Measurements from ENCODE around the gene LILRB4.
"Not testable (repeated sequence)": the region's sequence is repeated elsewhere in the genome, so short reads cannot be mapped to it uniquely, and the experiment has no call there.

The LILRB4 gene

DNA sequence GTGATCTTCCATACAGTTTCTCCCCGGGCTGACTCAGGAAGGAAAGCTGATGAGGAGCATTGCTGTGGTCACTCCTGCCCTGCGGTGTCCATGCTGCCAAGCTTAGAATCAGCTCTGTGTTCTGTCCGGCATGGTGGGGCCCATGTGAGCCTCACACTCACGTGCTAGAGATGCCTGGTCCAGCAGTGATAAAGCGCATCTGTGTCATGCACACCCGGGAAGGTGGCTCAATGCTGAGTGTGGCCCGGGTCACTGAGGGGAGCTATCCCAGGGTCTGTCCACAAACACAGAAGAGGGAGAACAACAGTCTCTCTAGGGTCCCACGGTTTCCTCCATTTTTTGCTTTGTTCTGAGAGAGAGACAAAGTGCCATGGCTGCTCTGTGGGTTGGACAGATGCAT, 36.0 kb upstream of the LILRB4 start:
- Histone ChIP-seq H3K36me3 (ENCODE audit: low read length) (no peaks in the 10 kb centered on the region), H4K20me1 (ENCODE audit: low read depth, low read length) (no peaks in the 10 kb centered on the region), H3K9ac (ENCODE audit: low read length) (no peak overlapping the region), H3F3A (ENCODE audit: insufficient read depth) (no peaks in the 10 kb centered on the region), H3K9me3 (ENCODE audit: insufficient read depth, low read length) (no peaks in the 10 kb centered on the region), H3K4me3 (ENCODE audit: insufficient read depth, low read length, poor library complexity, severe bottlenecking) (no peak overlapping the region), H3K27me3 (ENCODE audit: low read length) (no peaks in the 10 kb centered on the region), H3K27ac (ENCODE audit: low read depth, low read length) (no peak overlapping the region), H2AFZ (ENCODE audit: low read depth, low read length, severe bottlenecking) (no peak overlapping the region), H3K79me2 (ENCODE audit: insufficient read depth, low read length) (no peaks in the 10 kb centered on the region), H3K4me2 (ENCODE audit: low read depth, low read length, poor library complexity, severe bottlenecking) (no peak overlapping the region), H3K9me2 (replicated peaks; ENCODE audit: insufficient read depth, low read length) (no peaks in the 10 kb centered on the region)
- TF ChIP-seq, protein P1, sequence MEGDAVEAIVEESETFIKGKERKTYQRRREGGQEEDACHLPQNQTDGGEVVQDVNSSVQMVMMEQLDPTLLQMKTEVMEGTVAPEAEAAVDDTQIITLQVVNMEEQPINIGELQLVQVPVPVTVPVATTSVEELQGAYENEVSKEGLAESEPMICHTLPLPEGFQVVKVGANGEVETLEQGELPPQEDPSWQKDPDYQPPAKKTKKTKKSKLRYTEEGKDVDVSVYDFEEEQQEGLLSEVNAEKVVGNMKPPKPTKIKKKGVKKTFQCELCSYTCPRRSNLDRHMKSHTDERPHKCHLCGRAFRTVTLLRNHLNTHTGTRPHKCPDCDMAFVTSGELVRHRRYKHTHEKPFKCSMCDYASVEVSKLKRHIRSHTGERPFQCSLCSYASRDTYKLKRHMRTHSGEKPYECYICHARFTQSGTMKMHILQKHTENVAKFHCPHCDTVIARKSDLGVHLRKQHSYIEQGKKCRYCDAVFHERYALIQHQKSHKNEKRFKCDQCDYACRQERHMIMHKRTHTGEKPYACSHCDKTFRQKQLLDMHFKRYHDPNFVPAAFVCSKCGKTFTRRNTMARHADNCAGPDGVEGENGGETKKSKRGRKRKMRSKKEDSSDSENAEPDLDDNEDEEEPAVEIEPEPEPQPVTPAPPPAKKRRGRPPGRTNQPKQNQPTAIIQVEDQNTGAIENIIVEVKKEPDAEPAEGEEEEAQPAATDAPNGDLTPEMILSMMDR (IDR thresholded peaks at IDR 0.05; ENCODE audit: insufficient read depth, low read length, poor library complexity, severe bottlenecking), result no peak
- TF ChIP-seq EZH2phosphoT487 (conservative IDR thresholded peaks at IDR 0.05; ENCODE audit: low read length), result no peak

DNA sequence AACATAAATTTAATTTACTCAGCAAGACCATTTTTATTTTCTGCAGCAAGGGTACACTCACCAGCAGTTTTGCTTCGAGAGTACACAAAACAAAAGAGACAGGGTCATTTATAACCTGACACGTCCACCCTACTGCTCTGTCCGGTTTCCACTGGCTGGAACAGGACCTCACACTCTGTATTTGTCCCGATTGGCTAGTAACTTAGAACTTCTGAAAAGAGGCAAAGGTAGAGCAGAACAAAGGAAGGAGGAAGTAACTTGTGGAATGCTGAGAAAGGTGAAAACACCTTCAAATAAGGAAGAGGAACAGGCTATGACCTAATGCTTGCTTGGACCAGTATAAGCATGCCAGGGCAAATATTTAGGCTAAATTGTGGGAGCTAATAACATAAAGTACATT, 34.9 kb upstream of the LILRB4 start:
- not testable (repeated sequence) for H2AFZ ChIP-seq (ENCODE audit: low read depth, low read length, severe bottlenecking); H3K9me3 ChIP-seq (ENCODE audit: insufficient read depth, low read length); H3K36me3 ChIP-seq (ENCODE audit: low read length); H3K27me3 ChIP-seq (ENCODE audit: low read length); H4K20me1 ChIP-seq (ENCODE audit: low read depth, low read length); H3K9me2 ChIP-seq (replicated peaks; ENCODE audit: insufficient read depth, low read length); H3K79me2 ChIP-seq (ENCODE audit: insufficient read depth, low read length); H3K4me3 ChIP-seq (ENCODE audit: insufficient read depth, low read length, poor library complexity, severe bottlenecking); H3K4me2 ChIP-seq (ENCODE audit: low read depth, low read length, poor library complexity, severe bottlenecking); H3F3A ChIP-seq (ENCODE audit: insufficient read depth); H3K27ac ChIP-seq (ENCODE audit: low read depth, low read length); H3K9ac ChIP-seq (ENCODE audit: low read length)

DNA sequence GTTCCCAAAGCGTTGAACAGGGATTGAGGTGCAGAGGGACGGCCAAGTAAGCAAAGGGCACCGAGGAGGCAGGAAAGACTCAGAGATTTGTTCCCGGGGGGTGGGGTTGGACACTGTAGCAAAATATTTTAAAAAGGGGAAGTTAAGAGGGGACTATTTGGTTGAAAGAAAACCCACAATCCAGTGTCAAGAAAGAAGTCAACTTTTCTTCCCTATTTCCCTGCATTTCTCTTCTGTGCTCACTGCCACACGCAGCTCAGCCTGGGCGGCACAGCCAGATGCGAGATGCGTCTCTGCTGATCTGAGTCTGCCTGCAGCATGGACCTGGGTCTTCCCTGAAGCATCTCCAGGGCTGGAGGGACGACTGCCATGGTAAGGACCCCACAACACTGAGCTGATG, 32.5 kb upstream of the LILRB4 start, which contains the start of gene LILRB1:
LILRB1 (plus strand) TSS at position 223 of the 400 bp plus-strand sequence. CDS start 590 bp downstream, outside the sequence.
- H2AFZ ChIP-seq (ENCODE audit: low read depth, low read length, severe bottlenecking); H3K4me2 ChIP-seq (ENCODE audit: low read depth, low read length, poor library complexity, severe bottlenecking); H3K4me3 ChIP-seq (ENCODE audit: insufficient read depth, low read length, poor library complexity, severe bottlenecking); H3K9ac ChIP-seq (ENCODE audit: low read length); H3F3A ChIP-seq (ENCODE audit: insufficient read depth); H3K79me2 ChIP-seq (ENCODE audit: insufficient read depth, low read length); H3K27ac ChIP-seq (ENCODE audit: low read depth, low read length); H4K20me1 ChIP-seq (ENCODE audit: low read depth, low read length); H3K27me3 ChIP-seq (ENCODE audit: low read length); H3K36me3 ChIP-seq (ENCODE audit: low read length); H3K9me3 ChIP-seq (ENCODE audit: insufficient read depth, low read length); H3K9me2 ChIP-seq (replicated peaks; ENCODE audit: insufficient read depth, low read length): not testable (repeated sequence)

DNA sequence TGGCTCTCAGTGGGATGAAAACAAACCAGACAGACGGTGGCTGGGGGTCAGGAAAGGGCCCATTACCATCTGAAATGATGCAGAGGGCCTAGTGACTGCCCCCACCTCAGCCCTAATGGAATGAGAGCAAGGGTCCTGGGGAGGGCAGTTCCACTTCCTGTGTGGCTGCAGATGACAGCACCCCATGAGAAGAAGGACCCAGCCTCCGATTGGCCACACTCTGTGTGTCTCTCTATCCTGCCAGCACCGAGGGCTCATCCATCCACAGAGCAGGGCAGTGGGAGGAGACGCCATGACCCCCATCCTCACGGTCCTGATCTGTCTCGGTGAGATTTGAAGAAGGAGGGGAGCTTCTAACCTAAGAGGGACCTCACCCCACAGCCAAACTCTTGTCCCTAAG, 32.0 kb upstream of the LILRB4 start:
- no peak overlapping the region for H2AFZ ChIP-seq (ENCODE audit: low read depth, low read length, severe bottlenecking)
- H3F3A ChIP-seq (ENCODE audit: insufficient read depth), result no peaks in the 10 kb centered on the region
- no peaks in the 10 kb centered on the region for H4K20me1 ChIP-seq (ENCODE audit: low read depth, low read length)
- H3K9ac ChIP-seq (ENCODE audit: low read length), result no peak overlapping the region
- TF ChIP-seq EZH2phosphoT487 (conservative IDR thresholded peaks at IDR 0.05; ENCODE audit: low read length), result no peak
- TF ChIP-seq, protein P1 (IDR thresholded peaks at IDR 0.05; ENCODE audit: insufficient read depth, low read length, poor library complexity, severe bottlenecking), result no peak
- H3K9me2 ChIP-seq (replicated peaks; ENCODE audit: insufficient read depth, low read length), result no peaks in the 10 kb centered on the region
- no peaks in the 10 kb centered on the region for H3K79me2 ChIP-seq (ENCODE audit: insufficient read depth, low read length)
- no peaks in the 10 kb centered on the region for H3K27me3 ChIP-seq (ENCODE audit: low read length)
- H3K36me3 ChIP-seq (ENCODE audit: low read length), result no peaks in the 10 kb centered on the region
- H3K9me3 ChIP-seq (ENCODE audit: insufficient read depth, low read length), result no peaks in the 10 kb centered on the region
- no peak overlapping the region for H3K27ac ChIP-seq (ENCODE audit: low read depth, low read length)
- no peak overlapping the region for H3K4me3 ChIP-seq (ENCODE audit: insufficient read depth, low read length, poor library complexity, severe bottlenecking)
- H3K4me2 ChIP-seq (ENCODE audit: low read depth, low read length, poor library complexity, severe bottlenecking), result no peak overlapping the region

DNA sequence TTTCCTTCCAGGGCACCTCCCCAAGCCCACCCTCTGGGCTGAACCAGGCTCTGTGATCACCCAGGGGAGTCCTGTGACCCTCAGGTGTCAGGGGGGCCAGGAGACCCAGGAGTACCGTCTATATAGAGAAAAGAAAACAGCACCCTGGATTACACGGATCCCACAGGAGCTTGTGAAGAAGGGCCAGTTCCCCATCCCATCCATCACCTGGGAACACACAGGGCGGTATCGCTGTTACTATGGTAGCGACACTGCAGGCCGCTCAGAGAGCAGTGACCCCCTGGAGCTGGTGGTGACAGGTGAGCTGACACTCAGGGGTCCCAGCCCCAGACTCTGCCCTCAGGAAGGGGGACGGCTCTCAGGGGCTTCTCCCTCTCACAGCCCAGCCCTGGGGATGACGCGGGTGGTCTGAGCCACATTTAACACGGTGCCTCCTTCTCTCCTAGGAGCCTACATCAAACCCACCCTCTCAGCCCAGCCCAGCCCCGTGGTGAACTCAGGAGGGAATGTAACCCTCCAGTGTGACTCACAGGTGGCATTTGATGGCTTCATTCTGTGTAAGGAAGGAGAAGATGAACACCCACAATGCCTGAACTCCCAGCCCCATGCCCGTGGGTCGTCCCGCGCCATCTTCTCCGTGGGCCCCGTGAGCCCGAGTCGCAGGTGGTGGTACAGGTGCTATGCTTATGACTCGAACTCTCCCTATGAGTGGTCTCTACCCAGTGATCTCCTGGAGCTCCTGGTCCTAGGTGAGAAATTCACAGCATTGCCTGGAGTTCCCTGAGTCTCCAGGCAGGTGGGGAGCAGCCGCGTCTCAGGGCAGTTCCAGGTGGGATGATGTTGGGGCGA, 31.1 kb upstream of the LILRB4 start:
- not testable (repeated sequence) for H2AFZ ChIP-seq (ENCODE audit: low read depth, low read length, severe bottlenecking); H3K9me2 ChIP-seq (replicated peaks; ENCODE audit: insufficient read depth, low read length); H3K4me2 ChIP-seq (ENCODE audit: low read depth, low read length, poor library complexity, severe bottlenecking); H3K27ac ChIP-seq (ENCODE audit: low read depth, low read length); H3K9ac ChIP-seq (ENCODE audit: low read length); H3K79me2 ChIP-seq (ENCODE audit: insufficient read depth, low read length); H4K20me1 ChIP-seq (ENCODE audit: low read depth, low read length); H3K4me3 ChIP-seq (ENCODE audit: insufficient read depth, low read length, poor library complexity, severe bottlenecking); H3K36me3 ChIP-seq (ENCODE audit: low read length); H3K27me3 ChIP-seq (ENCODE audit: low read length); H3K9me3 ChIP-seq (ENCODE audit: insufficient read depth, low read length); H3F3A ChIP-seq (ENCODE audit: insufficient read depth)

DNA sequence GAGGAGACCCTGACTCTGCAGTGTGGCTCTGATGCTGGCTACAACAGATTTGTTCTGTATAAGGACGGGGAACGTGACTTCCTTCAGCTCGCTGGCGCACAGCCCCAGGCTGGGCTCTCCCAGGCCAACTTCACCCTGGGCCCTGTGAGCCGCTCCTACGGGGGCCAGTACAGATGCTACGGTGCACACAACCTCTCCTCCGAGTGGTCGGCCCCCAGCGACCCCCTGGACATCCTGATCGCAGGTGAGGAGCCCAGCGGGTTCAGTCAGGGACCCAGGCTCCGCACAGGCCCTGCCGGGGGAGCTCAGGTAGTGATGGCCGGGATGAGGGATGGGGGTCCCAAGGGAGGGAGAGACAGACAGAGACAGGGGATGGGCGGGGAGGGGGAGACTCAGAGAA, 30.3 kb upstream of the LILRB4 start:
- H2AFZ ChIP-seq (ENCODE audit: low read depth, low read length, severe bottlenecking); H3K9me3 ChIP-seq (ENCODE audit: insufficient read depth, low read length); H3K4me2 ChIP-seq (ENCODE audit: low read depth, low read length, poor library complexity, severe bottlenecking); H3K79me2 ChIP-seq (ENCODE audit: insufficient read depth, low read length); H3K9ac ChIP-seq (ENCODE audit: low read length); H3K4me3 ChIP-seq (ENCODE audit: insufficient read depth, low read length, poor library complexity, severe bottlenecking); H3K9me2 ChIP-seq (replicated peaks; ENCODE audit: insufficient read depth, low read length); H3F3A ChIP-seq (ENCODE audit: insufficient read depth); H4K20me1 ChIP-seq (ENCODE audit: low read depth, low read length); H3K27me3 ChIP-seq (ENCODE audit: low read length); H3K36me3 ChIP-seq (ENCODE audit: low read length); H3K27ac ChIP-seq (ENCODE audit: low read depth, low read length): not testable (repeated sequence)
